Measurements from ENCODE around the gene USHBP1.

The USHBP1 gene

GRCh38 chr19:17209126-17210036 lies 55.2 kb downstream of the USHBP1 start:
- no peak overlapping the region for H3K27ac ChIP-seq (ENCODE audit: low read depth, low read length, poor library complexity, severe bottlenecking)
- no peaks in the 10 kb centered on the region for H3K27me3 ChIP-seq (ENCODE audit: insufficient read depth, low read length)
- no peak overlapping the region for H3K4me3 ChIP-seq (ENCODE audit: low read depth, low read length, poor library complexity, severe bottlenecking)
- H3K4me2 ChIP-seq (ENCODE audit: low read length), result no peak overlapping the region
- no peaks in the 10 kb centered on the region for H3K9me3 ChIP-seq (ENCODE audit: low read length)
- peaks cover 11% of the 10 kb centered on the region for H3K4me1 ChIP-seq (ENCODE audit: insufficient read depth, low read length, severe bottlenecking)
- peaks cover 57% of the 10 kb centered on the region for H3K36me3 ChIP-seq (ENCODE audit: insufficient read depth, low read length)
- no peak overlapping the region for H2AFZ ChIP-seq (ENCODE audit: low read length)
- H3F3A ChIP-seq (ENCODE audit: insufficient read depth, low read length), result no peaks in the 10 kb centered on the region
- H3K79me2 ChIP-seq (ENCODE audit: insufficient read depth, low read length), result no peaks in the 10 kb centered on the region
- no peaks in the 10 kb centered on the region for H3K9me2 ChIP-seq (ENCODE audit: low read depth, low read length)
- H3K9ac ChIP-seq (ENCODE audit: low read length), result no peak overlapping the region
- H4K20me1 ChIP-seq (ENCODE audit: insufficient read depth, low read length), result no peaks in the 10 kb centered on the region
- TF ChIP-seq EZH2 (IDR thresholded peaks at IDR 0.05; ENCODE audit: borderline replicate concordance, low read length), result no peak
- TF ChIP-seq CTCF (IDR thresholded peaks at IDR 0.05; ENCODE audit: low read length), result no peak

GRCh38 chr19:17206736-17207581 lies 57.6 kb downstream of the USHBP1 start:
- Histone ChIP-seq H3K27me3 (ENCODE audit: insufficient read depth, low read length) (no peaks in the 10 kb centered on the region), H3K9ac (ENCODE audit: low read length) (no peak overlapping the region), H3K4me2 (ENCODE audit: low read length) (no peak overlapping the region)

More at GRCh38 chr19:17206736-17207581, 57.6 kb downstream of the USHBP1 start:
- no peaks in the 10 kb centered on the region for H3K79me2 ChIP-seq (ENCODE audit: insufficient read depth, low read length)
- H3K9me3 ChIP-seq (ENCODE audit: low read length), result no peaks in the 10 kb centered on the region
- H2AFZ ChIP-seq (ENCODE audit: low read length), result no peak overlapping the region
- no peaks in the 10 kb centered on the region for H3K9me2 ChIP-seq (ENCODE audit: low read depth, low read length)
- H3K4me1 ChIP-seq (ENCODE audit: insufficient read depth, low read length, severe bottlenecking), result peaks cover 10% of the 10 kb centered on the region
- TF ChIP-seq CTCF (IDR thresholded peaks at IDR 0.05; ENCODE audit: low read length) (no peak), EZH2 (IDR thresholded peaks at IDR 0.05; ENCODE audit: borderline replicate concordance, low read length) (no peak)
- no peaks in the 10 kb centered on the region for H4K20me1 ChIP-seq (ENCODE audit: insufficient read depth, low read length)
- H3F3A ChIP-seq (ENCODE audit: insufficient read depth, low read length), result no peaks in the 10 kb centered on the region
- H3K4me3 ChIP-seq (ENCODE audit: low read depth, low read length, poor library complexity, severe bottlenecking), result no peak overlapping the region
- H3K36me3 ChIP-seq (ENCODE audit: insufficient read depth, low read length), result peaks cover 72% of the 10 kb centered on the region
- H3K27ac ChIP-seq (ENCODE audit: low read depth, low read length, poor library complexity, severe bottlenecking), result no peak overlapping the region

Data from OCI-LY1 (cell line).